Hepatocyte (in vitro differentiated cells): ENCODE data around the gene UTS2. TPM values are rescaled to one million over a fixed set of nuclear protein-coding genes. Genes with fewer than 3 reads are reported as not detected.

Experiments
- DNase-seq: peaks from one replicate; pipeline ENCODE4 v3.0.0-alpha.2; 2016; ENCODE audit warnings: low spot score
- H2AFZ ChIP-seq: fragments of 200-600 bp; sonication (generic); 2 replicates; pipeline ENCODE4 v1.6.0; 2016; ENCODE audit warnings: antibody characterized with exemption, mild to moderate bottlenecking
- H3K27ac ChIP-seq: fragments of 200-600 bp; sonication (generic); 2 replicates; pipeline ENCODE4 v1.5.1; 2016; ENCODE audit warnings: mild to moderate bottlenecking
- H3K27me3 ChIP-seq: fragments of 200-600 bp; sonication (generic); 2 replicates; pipeline ENCODE4 v1.6.1; 2016
- H3K36me3 ChIP-seq: fragments of 200-600 bp; sonication (generic); replicated peaks from 2 replicates; pipeline ENCODE4 v1.5.1; 2016; ENCODE audit warnings: low read depth; ENCODE audit not compliant: insufficient read depth
- H3K4me1 ChIP-seq: fragments of 200-600 bp; sonication (generic); 2 replicates; pipeline ENCODE4 v1.5.1; 2016; ENCODE audit warnings: mild to moderate bottlenecking, moderate library complexity; ENCODE audit not compliant: insufficient read depth
- H3K4me2 ChIP-seq: fragments of 200-600 bp; sonication (generic); 2 replicates; pipeline ENCODE4 v1.6.0; 2016
- H3K4me3 ChIP-seq: fragments of 200-600 bp; sonication (generic); 2 replicates; pipeline ENCODE4 v1.5.1; 2016; ENCODE audit warnings: mild to moderate bottlenecking
- H3K79me2 ChIP-seq: fragments of 200-600 bp; sonication (generic); 2 replicates; pipeline ENCODE4 v1.6.0; 2017; ENCODE audit warnings: mild to moderate bottlenecking
- H3K9me2 ChIP-seq: fragments of 200-600 bp; sonication (generic); replicated peaks from 2 replicates; pipeline ENCODE4 v1.6.0; 2017; ENCODE audit warnings: mild to moderate bottlenecking; ENCODE audit not compliant: insufficient read depth
- H3K9me3 ChIP-seq: fragments of 200-600 bp; sonication (generic); 2 replicates; pipeline ENCODE4 v1.5.1; 2016; ENCODE audit warnings: low read depth, mild to moderate bottlenecking
- H4K20me1 ChIP-seq: fragments of 200-600 bp; sonication (generic); 2 replicates; pipeline ENCODE4 v1.6.0; 2016; ENCODE audit warnings: mild to moderate bottlenecking; ENCODE audit not compliant: insufficient read depth, poor library complexity, severe bottlenecking
- EZH2 ChIP-seq: fragments of 200-600 bp; sonication (generic); IDR thresholded peaks from 2 replicates; pipeline ENCODE4 v1.6.1; 2016; ENCODE audit warnings: antibody characterized with exemption, mild to moderate bottlenecking, borderline replicate concordance
- EZH2phosphoT487 ChIP-seq: fragments of 200-600 bp; sonication (generic); IDR thresholded peaks from one replicate; pipeline ENCODE4 v1.6.1; 2018; ENCODE audit warnings: antibody characterized with exemption, mild to moderate bottlenecking, low read depth, moderate library complexity; ENCODE audit not compliant: unreplicated experiment, severe bottlenecking
- WGBS: methylation state at CpG from one replicate; pipeline ENCODE4 v1.1.6; 2016; ENCODE audit warnings: low lambda C conversion rate; ENCODE audit errors: missing lambda C conversion rate; 5-methylcytosine and 5-hydroxymethylcytosine counted together
- polyA plus RNA-seq: library from polyadenylated mRNA; unstranded; fragments of >200 nt; fragmentation: Nextera tagmentation; extraction: Ambion mirVana; gene quantifications from 2 replicates; pipeline ENCODE4 v1.2.1, GENCODE V29; 2016
- total RNA-seq: library from RNA; depleted of rRNA; stranded (reverse); fragments of >200 nt; gene quantifications from 2 replicates; pipeline ENCODE4 v1.2.3, GENCODE V29; 2014
- TF ChIP-seq, protein P1 (sequence below): fragments of 200-600 bp; sonication (generic); IDR thresholded peaks from 2 replicates; pipeline ENCODE4 v1.5.1; 2016; ENCODE audit warnings: antibody characterized with exemption, mild to moderate bottlenecking; ENCODE audit not compliant: poor library complexity

Gene UTS2
- total and polyA plus RNA-seq, 2 experiments from 2014 or later, result 0.29 TPM; not detected in 1

DNA sequence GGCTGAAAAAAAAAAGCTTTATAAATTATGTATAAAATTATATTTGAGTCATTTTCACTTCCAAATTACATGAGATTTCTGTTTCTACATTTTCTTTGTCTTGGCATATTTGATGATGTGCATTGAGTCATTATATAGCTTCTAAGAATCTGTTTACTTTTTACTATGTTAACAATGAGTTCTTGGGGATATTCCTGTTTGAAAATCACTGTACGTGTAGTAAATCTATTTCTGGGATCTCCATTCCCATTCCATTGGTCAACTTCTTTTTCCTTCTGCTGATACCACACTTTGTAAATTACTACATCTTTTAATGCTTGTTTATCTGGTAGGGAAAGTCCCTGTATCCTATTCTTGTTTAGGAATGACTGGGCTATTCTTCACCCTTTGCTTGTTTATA lies 44.1 kb upstream of the UTS2 start:
- Histone ChIP-seq H3K9me2 (no peaks in the 10 kb centered on the region), H3K36me3 (no peaks in the 10 kb centered on the region), H4K20me1 (no peaks in the 10 kb centered on the region), H3K27ac (no peak overlapping the region), H2AFZ (no peak overlapping the region), H3K4me3 (no peak overlapping the region), H3K9me3 (no peaks in the 10 kb centered on the region), H3K27me3 (no peaks in the 10 kb centered on the region), H3K4me1 (no peaks in the 10 kb centered on the region), H3K79me2 (no peaks in the 10 kb centered on the region), H3K4me2 (no peak overlapping the region)
- TF ChIP-seq, protein P1, sequence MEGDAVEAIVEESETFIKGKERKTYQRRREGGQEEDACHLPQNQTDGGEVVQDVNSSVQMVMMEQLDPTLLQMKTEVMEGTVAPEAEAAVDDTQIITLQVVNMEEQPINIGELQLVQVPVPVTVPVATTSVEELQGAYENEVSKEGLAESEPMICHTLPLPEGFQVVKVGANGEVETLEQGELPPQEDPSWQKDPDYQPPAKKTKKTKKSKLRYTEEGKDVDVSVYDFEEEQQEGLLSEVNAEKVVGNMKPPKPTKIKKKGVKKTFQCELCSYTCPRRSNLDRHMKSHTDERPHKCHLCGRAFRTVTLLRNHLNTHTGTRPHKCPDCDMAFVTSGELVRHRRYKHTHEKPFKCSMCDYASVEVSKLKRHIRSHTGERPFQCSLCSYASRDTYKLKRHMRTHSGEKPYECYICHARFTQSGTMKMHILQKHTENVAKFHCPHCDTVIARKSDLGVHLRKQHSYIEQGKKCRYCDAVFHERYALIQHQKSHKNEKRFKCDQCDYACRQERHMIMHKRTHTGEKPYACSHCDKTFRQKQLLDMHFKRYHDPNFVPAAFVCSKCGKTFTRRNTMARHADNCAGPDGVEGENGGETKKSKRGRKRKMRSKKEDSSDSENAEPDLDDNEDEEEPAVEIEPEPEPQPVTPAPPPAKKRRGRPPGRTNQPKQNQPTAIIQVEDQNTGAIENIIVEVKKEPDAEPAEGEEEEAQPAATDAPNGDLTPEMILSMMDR, result no peak
- TF ChIP-seq EZH2, result no peak
- TF ChIP-seq EZH2phosphoT487, result no peak
- 68% methylated on average over 1 of the region's 1 CpG for WGBS
- no peak for DNase-seq

DNA sequence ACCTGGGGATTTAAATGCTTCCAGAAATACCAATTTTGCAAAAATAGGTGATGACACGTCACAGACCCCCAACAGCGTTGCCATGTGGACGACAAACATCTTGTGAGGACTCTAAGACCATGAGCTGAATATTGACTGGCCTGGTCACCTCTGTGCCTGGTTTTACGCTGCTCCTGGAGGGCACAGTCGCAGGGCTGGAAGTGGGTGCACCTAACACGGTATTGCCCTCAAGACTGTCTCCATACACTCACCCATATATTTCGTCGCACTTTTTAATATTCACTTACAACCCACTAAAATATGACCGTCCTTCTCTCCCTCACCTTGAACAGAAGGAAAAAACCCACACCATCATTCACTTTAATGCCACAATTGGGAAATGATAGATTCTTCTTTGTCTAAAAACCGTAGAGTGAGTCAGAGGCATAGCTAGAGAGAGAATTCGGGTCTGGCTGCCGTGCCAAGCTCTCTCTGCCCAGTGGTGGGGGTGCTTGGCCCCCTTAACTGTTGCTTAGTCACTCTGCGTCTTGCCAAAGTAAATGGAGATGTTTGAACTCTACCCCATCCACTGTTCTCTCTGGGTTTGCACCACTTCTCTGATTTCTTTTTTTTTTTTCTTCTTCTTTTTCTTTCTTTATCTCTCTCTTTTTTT lies 40.8 kb upstream of the UTS2 start:
- no peaks in the 10 kb centered on the region for H3K27me3 ChIP-seq
- TF ChIP-seq EZH2phosphoT487 (no peak), EZH2 (no peak)
- TF ChIP-seq, protein P1, result no peak
- no peaks in the 10 kb centered on the region for H3K9me3 ChIP-seq
- H3K9me2 ChIP-seq, result no peaks in the 10 kb centered on the region
- H4K20me1 ChIP-seq, result no peaks in the 10 kb centered on the region
- WGBS, result 92% methylated on average over 13 of the region's 13 CpGs
- H3K27ac ChIP-seq, result no peak overlapping the region
- no peaks in the 10 kb centered on the region for H3K36me3 ChIP-seq
- no peak overlapping the region for H3K4me3 ChIP-seq
- no peak overlapping the region for H2AFZ ChIP-seq
- H3K79me2 ChIP-seq, result no peaks in the 10 kb centered on the region
- no peaks in the 10 kb centered on the region for H3K4me1 ChIP-seq
- H3K4me2 ChIP-seq, result no peak overlapping the region
- DNase-seq, result no peak

GRCh38 chr1:7891804-7892203 lies 38.9 kb upstream of the UTS2 start:
- H3K4me1 ChIP-seq, result no peaks in the 10 kb centered on the region
- WGBS, result 81% methylated on average over 9 of the region's 9 CpGs
- no peaks in the 10 kb centered on the region for H4K20me1 ChIP-seq
- no peak overlapping the region for H2AFZ ChIP-seq
- no peaks in the 10 kb centered on the region for H3K27me3 ChIP-seq
- TF ChIP-seq EZH2, result no peak
- TF ChIP-seq EZH2phosphoT487, result no peak
- TF ChIP-seq, protein P1, result no peak
- H3K4me2 ChIP-seq, result no peak overlapping the region
- no peak for DNase-seq
- H3K9me2 ChIP-seq, result no peaks in the 10 kb centered on the region
- no peaks in the 10 kb centered on the region for H3K36me3 ChIP-seq
- H3K27ac ChIP-seq, result no peak overlapping the region
- no peak overlapping the region for H3K4me3 ChIP-seq
- no peaks in the 10 kb centered on the region for H3K9me3 ChIP-seq
- H3K79me2 ChIP-seq, result no peaks in the 10 kb centered on the region
